Bronchial epithelial cell (primary cell): Measurements from ENCODE around the gene SMG7. TPM values are rescaled to one million over a fixed set of nuclear protein-coding genes. Genes with fewer than 3 reads are reported as not detected.

Source experiments
- DNase-seq: peaks from one replicate; pipeline ENCODE4 v3.0.0-alpha.2; 2010; ENCODE audit warnings: low read depth
- FAIRE-seq: peaks from 2 replicates; lab custom pipeline; 2011; peaks lifted over from hg19 to GRCh38; lab: Jason Lieb, UNC
- H3K27me3 ChIP-seq: 2 replicates; pipeline ENCODE4 v1.5.1; 2011; ENCODE audit warnings: low read length; ENCODE audit not compliant: control insufficient read depth, insufficient read depth
- H3K36me3 ChIP-seq: 2 replicates; pipeline ENCODE4 v1.5.1; 2011; ENCODE audit warnings: low read length; ENCODE audit not compliant: control insufficient read depth, insufficient read depth
- H3K4me3 ChIP-seq: 2 replicates; pipeline ENCODE4 v1.5.1; 2011; ENCODE audit warnings: mild to moderate bottlenecking, low read depth, low read length, control low read depth
- total RNA-seq: library from RNA; depleted of rRNA; stranded (reverse); fragments of >200 nt; gene quantifications from 2 replicates; pipeline ENCODE4 v1.2.1, GENCODE V29; 2014
- TF ChIP-seq, protein P1 (sequence below): IDR thresholded peaks from 2 replicates; pipeline ENCODE4 v1.5.1; 2011; ENCODE audit warnings: mild to moderate bottlenecking, moderate library complexity, low read length, control low read depth, inconsistent platforms; ENCODE audit not compliant: insufficient read depth, severe bottlenecking

The SMG7 gene
- total RNA-seq, 1 donor from 2014 or later, result 17.9 TPM

DNA sequence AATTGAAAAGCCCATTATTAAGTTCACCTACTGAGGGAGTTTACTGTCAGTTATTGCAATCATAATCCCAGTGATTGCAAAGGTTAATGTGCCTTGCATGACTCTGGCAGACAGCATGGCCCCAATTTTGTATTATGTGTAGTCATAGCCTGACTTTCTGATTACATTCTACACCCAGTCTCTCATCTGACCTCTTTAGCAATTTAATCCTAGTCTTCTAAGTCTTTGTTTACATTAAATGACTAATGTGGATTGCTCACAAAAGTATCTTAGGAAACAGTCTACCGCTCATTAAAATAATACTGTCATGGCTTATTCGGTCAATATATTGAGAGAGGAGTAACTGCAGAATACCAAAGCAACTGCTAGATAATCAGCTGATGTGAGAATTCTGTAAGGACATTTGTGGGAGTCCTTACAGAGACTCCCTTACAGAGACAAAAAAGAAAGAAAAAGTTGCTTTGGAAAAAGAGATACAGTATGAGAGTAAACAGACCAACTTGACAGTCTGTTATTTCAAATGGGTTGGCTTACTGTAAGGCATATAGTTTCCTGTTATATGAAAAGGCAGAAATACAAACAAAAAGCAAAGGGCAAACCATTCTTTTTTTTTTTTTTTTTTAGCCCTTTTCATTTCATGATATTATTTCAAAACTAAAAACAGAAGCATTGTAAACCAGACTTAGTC lies 42.8 kb downstream of the SMG7 start:
- DNase-seq (peak; percentile 97), FAIRE-seq (peak; percentile 58)
- no peak overlapping the region for H3K4me3 ChIP-seq
- no peaks in the 10 kb centered on the region for H3K27me3 ChIP-seq
- TF ChIP-seq, protein P1, sequence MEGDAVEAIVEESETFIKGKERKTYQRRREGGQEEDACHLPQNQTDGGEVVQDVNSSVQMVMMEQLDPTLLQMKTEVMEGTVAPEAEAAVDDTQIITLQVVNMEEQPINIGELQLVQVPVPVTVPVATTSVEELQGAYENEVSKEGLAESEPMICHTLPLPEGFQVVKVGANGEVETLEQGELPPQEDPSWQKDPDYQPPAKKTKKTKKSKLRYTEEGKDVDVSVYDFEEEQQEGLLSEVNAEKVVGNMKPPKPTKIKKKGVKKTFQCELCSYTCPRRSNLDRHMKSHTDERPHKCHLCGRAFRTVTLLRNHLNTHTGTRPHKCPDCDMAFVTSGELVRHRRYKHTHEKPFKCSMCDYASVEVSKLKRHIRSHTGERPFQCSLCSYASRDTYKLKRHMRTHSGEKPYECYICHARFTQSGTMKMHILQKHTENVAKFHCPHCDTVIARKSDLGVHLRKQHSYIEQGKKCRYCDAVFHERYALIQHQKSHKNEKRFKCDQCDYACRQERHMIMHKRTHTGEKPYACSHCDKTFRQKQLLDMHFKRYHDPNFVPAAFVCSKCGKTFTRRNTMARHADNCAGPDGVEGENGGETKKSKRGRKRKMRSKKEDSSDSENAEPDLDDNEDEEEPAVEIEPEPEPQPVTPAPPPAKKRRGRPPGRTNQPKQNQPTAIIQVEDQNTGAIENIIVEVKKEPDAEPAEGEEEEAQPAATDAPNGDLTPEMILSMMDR, result no peak
- peaks cover 1% of the 10 kb centered on the region for H3K36me3 ChIP-seq

DNA sequence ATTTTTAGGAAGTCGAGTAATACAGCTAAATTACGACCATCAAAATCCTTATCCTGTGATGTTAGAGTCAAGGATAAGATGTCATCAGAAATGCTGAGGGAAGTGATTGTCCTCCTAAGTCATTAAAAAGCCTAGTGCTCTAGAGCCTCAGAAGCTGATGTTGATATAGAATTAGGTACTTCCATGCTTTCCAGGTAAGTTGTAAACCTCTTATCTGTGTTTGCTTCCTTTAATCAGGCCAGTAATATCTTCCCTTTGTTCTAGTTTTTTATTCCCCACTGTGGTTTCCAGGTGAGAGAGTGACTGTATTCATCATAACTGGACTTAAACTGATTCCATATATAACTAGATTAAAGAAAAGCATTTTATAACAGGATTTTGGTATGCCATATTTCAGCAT lies 44.4 kb downstream of the SMG7 start:
- Histone ChIP-seq H3K4me3 (no peak overlapping the region), H3K27me3 (no peaks in the 10 kb centered on the region), H3K36me3 (peaks cover 1% of the 10 kb centered on the region)
- DNase-seq (peak; percentile 8), FAIRE-seq (no peak)
- TF ChIP-seq, protein P1, result no peak

DNA sequence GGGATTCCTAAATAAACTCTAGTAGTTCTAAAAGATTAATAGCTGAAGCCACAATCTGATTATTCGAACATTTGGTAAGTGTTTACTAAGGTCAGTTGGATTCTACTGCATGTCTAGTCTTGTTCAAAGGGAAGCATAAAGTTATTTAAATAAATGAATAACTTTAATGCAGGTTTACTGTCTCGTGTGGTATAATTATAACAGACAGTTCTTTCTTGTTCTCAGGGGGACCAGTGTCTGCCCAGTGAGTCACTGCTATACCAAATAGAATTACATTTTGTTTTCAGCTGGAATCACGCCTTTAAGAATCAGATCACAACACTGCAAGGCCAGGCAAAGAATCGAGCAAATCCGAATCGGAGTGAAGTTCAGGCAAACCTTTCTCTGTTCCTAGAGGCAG lies 45.1 kb downstream of the SMG7 start:
- Histone ChIP-seq H3K4me3 (no peak overlapping the region), H3K27me3 (no peaks in the 10 kb centered on the region), H3K36me3 (peaks cover 1% of the 10 kb centered on the region)
- TF ChIP-seq, protein P1, result no peak
- DNase-seq, result peak; percentile 70
- no peak for FAIRE-seq

DNA sequence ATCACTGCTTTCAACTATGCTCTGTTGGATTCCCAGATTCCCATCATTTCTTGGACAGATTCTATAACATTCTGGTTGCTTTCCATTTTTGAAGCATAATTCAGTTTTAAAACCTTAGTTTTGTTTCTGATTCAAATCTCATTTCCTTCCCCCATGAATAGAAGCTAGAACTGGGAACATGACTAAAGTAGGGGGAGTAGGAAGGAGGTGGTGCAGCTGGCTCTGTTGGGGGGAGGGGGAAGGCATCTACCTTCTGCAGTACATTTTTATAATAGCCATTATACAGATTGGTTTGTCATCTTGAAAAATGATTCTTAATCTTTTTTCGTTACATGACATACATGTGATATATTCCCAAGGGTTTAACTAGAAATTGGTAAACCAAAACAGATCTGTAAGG lies 48.1 kb downstream of the SMG7 start:
- TF ChIP-seq, protein P1, result no peak
- Histone ChIP-seq H3K27me3 (no peaks in the 10 kb centered on the region), H3K36me3 (peaks cover 1% of the 10 kb centered on the region), H3K4me3 (no peak overlapping the region)
- FAIRE-seq (no peak), DNase-seq (no peak)

DNA sequence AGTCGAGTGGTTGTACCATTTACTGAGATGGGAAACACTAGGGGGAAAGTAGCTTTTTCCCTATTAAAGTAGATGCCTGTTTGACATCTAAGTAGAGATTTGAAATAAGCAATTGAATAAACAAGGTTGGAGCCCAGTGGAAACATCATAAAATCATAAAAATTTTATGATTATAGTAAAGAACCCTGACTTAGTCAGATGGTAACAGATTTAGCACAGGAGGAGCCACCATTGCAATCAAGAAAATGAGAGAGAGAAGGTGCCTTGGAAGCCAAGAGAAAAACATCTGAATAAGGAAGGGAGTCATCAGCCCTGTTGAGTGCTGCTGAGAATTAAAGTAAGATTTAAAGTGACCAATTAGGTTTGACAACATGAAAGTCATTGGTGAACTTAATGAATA lies 49.8 kb downstream of the SMG7 start:
- TF ChIP-seq, protein P1, result no peak
- DNase-seq (no peak), FAIRE-seq (no peak)
- H3K4me3 ChIP-seq, result no peak overlapping the region
- peaks cover 1% of the 10 kb centered on the region for H3K36me3 ChIP-seq
- no peaks in the 10 kb centered on the region for H3K27me3 ChIP-seq

DNA sequence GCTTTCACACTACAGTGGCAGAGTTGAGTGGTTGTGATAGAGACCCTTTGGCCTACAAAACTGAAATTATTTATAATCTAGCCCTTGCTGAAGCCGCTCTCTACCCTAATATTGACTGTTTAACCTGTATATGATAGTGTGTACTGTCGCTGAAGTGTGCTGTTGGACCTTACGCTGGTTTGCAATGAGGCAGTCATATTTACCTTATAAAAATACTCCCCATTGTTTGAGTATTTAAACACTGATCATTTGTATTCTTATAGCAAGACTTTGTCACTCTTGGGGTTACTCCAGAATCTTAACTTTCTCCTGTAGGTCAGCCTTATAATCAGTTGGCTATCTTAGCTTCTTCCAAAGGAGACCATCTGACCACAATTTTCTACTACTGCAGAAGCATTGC lies 56.3 kb downstream of the SMG7 start:
- Histone ChIP-seq H3K27me3 (no peaks in the 10 kb centered on the region), H3K36me3 (peaks cover 4% of the 10 kb centered on the region), H3K4me3 (no peak overlapping the region)
- FAIRE-seq (no peak), DNase-seq (no peak)
- TF ChIP-seq, protein P1, result no peak
